NCI-H2107 treated with DMSO at 0.1 percent for 48 hours (cell line): Measurements from ENCODE around the gene TEKTIP1.
"Not testable (repeated sequence)": the region's sequence is repeated elsewhere in the genome, so short reads cannot be mapped to it uniquely, and the experiment has no call there.

Source experiments
- DNase-seq: peaks from one replicate; lab custom pipeline; 2025; ENCODE audit not compliant: unreplicated experiment; lab: John Stamatoyannopoulos, UW

TEKTIP1 gene

GRCh38 chr19:3581792-3582191 is 42.8 kb downstream of the TEKTIP1 start:
- DNase-seq = not testable (repeated sequence)

- not testable (repeated sequence) for DNase-seq
Observed at GRCh38 chr19:3584036-3584802, 45.2 kb downstream of the TEKTIP1 start.

- DNase-seq = no peak
Observed at GRCh38 chr19:3585301-3586126, 46.5 kb downstream of the TEKTIP1 start, which contains the start of gene GIPC3. GIPC3 (plus strand) TSS chr19:3585478; CDS start chr19:3585598, 120 bp downstream.

- DNase-seq = no peak
Observed at GRCh38 chr19:3586127-3586626, 47.2 kb downstream of the TEKTIP1 start.

GRCh38 chr19:3586707-3587346 is 47.9 kb downstream of the TEKTIP1 start:
- DNase-seq = no peak

GRCh38 chr19:3589439-3589838 is 50.5 kb downstream of the TEKTIP1 start:
- DNase-seq = no peak

GRCh38 chr19:3589949-3590348 is 51.0 kb downstream of the TEKTIP1 start:
- DNase-seq = no peak

GRCh38 chr19:3590991-3591659 is 52.2 kb downstream of the TEKTIP1 start:
- no peak for DNase-seq

GRCh38 chr19:3591876-3592613 is 53.1 kb downstream of the TEKTIP1 start:
- no peak for DNase-seq

- no peak for DNase-seq
Observed at GRCh38 chr19:3593156-3593555, 54.2 kb downstream of the TEKTIP1 start.
